Mesodermal cell (in vitro differentiated cells): ENCODE measurements around the gene ERO1B.
"Not testable (repeated sequence)": the region's sequence is repeated elsewhere in the genome, so short reads cannot be mapped to it uniquely, and the experiment has no call there.

Experiments used
- H3K27ac ChIP-seq: 2 replicates; pipeline ENCODE4 v1.7.0; 2013; ENCODE audit warnings: mild to moderate bottlenecking, low read depth, low read length, moderate library complexity; ENCODE audit not compliant: severe bottlenecking
- H3K36me3 ChIP-seq: 2 replicates; pipeline ENCODE4 v1.7.1; 2013; ENCODE audit warnings: mild to moderate bottlenecking, low read length, moderate library complexity; ENCODE audit not compliant: control insufficient read depth, insufficient read depth
- H3K4me1 ChIP-seq: one replicate; pipeline ENCODE4 v1.7.1; 2013; ENCODE audit warnings: mild to moderate bottlenecking, low read length; ENCODE audit not compliant: insufficient read depth, control insufficient read depth, poor library complexity, severe bottlenecking
- H3K4me3 ChIP-seq: 2 replicates; pipeline ENCODE4 v1.7.0; 2013; ENCODE audit warnings: low read length, control low read depth, mild to moderate bottlenecking; ENCODE audit not compliant: insufficient read depth, poor library complexity, severe bottlenecking; ENCODE audit errors: extremely low read depth
- H3K9me3 ChIP-seq: 2 replicates; pipeline ENCODE4 v1.7.1; 2013; ENCODE audit warnings: mild to moderate bottlenecking, low read length, moderate library complexity; ENCODE audit not compliant: control insufficient read depth
- WGBS, 2 experiments: methylation state at CpG; one replicate each; pipeline ENCODE4 v1.1.5; 2013; ENCODE audit warnings: missing lambda C conversion rate in 2 of 2; ENCODE audit not compliant: insufficient coverage in 2 of 2; 5-methylcytosine and 5-hydroxymethylcytosine counted together

Gene ERO1B

GRCh38 chr1:236200925-236201324 lies 80.8 kb downstream of the ERO1B start:
- Histone ChIP-seq H3K9me3 (peaks cover 21% of the 10 kb centered on the region), H3K27ac (no peak overlapping the region), H3K4me3 (no peak overlapping the region), H3K4me1 (no peaks in the 10 kb centered on the region), H3K36me3 (peaks cover 12% of the 10 kb centered on the region)

GRCh38 chr1:236193184-236193583 lies 88.6 kb downstream of the ERO1B start:
- Histone ChIP-seq H3K9me3 (peaks cover 2% of the 10 kb centered on the region), H3K4me3 (no peak overlapping the region), H3K4me1 (no peaks in the 10 kb centered on the region)

GRCh38 chr1:236188084-236188483 lies 93.7 kb downstream of the ERO1B start:
- not testable (repeated sequence) for H3K4me3 ChIP-seq, H3K4me1 ChIP-seq, H3K36me3 ChIP-seq, H3K27ac ChIP-seq, H3K9me3 ChIP-seq
- WGBS, 2 experiments = no CpG with 5 or more reads among the region's 1 CpG

More at GRCh38 chr1:236193184-236193583, 88.6 kb downstream of the ERO1B start:
- Histone ChIP-seq H3K36me3 (peaks cover under 1% of the 10 kb centered on the region), H3K27ac (no peak overlapping the region)
- WGBS, 2 experiments = no CpG with 5 or more reads among the region's 2 CpGs

- WGBS, 2 experiments = 100% methylated on average over 1 of the region's 2 CpGs
- H3K4me1 ChIP-seq = not testable (repeated sequence)
Measured at GRCh38 chr1:236186471-236186870, 95.3 kb downstream of the ERO1B start.

GRCh38 chr1:236185687-236186086 lies 96.1 kb downstream of the ERO1B start:
- WGBS, 2 experiments = no CpG with 5 or more reads among the region's 4 CpGs
- no peak overlapping the region for H3K4me3 ChIP-seq
- H3K9me3 ChIP-seq = no peaks in the 10 kb centered on the region

More at GRCh38 chr1:236186471-236186870, 95.3 kb downstream of the ERO1B start:
- H3K27ac ChIP-seq, H3K9me3 ChIP-seq, H3K36me3 ChIP-seq, H3K4me3 ChIP-seq: not testable (repeated sequence)

GRCh38 chr1:236181059-236181458 lies 100.7 kb downstream of the ERO1B start:
- H3K36me3 ChIP-seq = peaks cover 16% of the 10 kb centered on the region
- H3K4me3 ChIP-seq = no peak overlapping the region
- 100% methylated on average over 1 to 2 of the region's 3 CpGs for WGBS, 2 experiments
- no peak overlapping the region for H3K27ac ChIP-seq
- no peaks in the 10 kb centered on the region for H3K4me1 ChIP-seq
- no peaks in the 10 kb centered on the region for H3K9me3 ChIP-seq

More at GRCh38 chr1:236185687-236186086, 96.1 kb downstream of the ERO1B start:
- Histone ChIP-seq H3K27ac (no peak overlapping the region), H3K36me3 (peaks cover 12% of the 10 kb centered on the region), H3K4me1 (no peaks in the 10 kb centered on the region)

- Histone ChIP-seq H3K9me3 (no peaks in the 10 kb centered on the region), H3K4me1 (no peaks in the 10 kb centered on the region), H3K4me3 (no peak overlapping the region), H3K27ac (no peak overlapping the region), H3K36me3 (peaks cover 11% of the 10 kb centered on the region)
- 87 to 94% methylated on average over 6 of the region's 6 CpGs for WGBS, 2 experiments
Measured at GRCh38 chr1:236179634-236180033, 102.1 kb downstream of the ERO1B start.

- H3K36me3 ChIP-seq = peaks cover 8% of the 10 kb centered on the region
- no peak overlapping the region for H3K27ac ChIP-seq
- WGBS, 2 experiments = 87 to 93% methylated on average over 10 to 13 of the region's 18 CpGs
- H3K4me3 ChIP-seq = no peak overlapping the region
- no peaks in the 10 kb centered on the region for H3K4me1 ChIP-seq
- H3K9me3 ChIP-seq = no peaks in the 10 kb centered on the region
Measured at GRCh38 chr1:236176337-236177336, 105.1 kb downstream of the ERO1B start.

GRCh38 chr1:236175642-236176336 lies 106.0 kb downstream of the ERO1B start:
- Histone ChIP-seq H3K9me3 (no peaks in the 10 kb centered on the region), H3K27ac (no peak overlapping the region), H3K4me1 (no peaks in the 10 kb centered on the region), H3K4me3 (no peak overlapping the region), H3K36me3 (peaks cover 3% of the 10 kb centered on the region)
- WGBS, 2 experiments = 89 to 97% methylated on average over 9 of the region's 12 CpGs

GRCh38 chr1:236173174-236173767 lies 108.5 kb downstream of the ERO1B start:
- no peak overlapping the region for H3K4me3 ChIP-seq
- H3K36me3 ChIP-seq = peaks cover 2% of the 10 kb centered on the region
- WGBS, 2 experiments = 58 to 72% methylated on average over 4 of the region's 5 CpGs

More at GRCh38 chr1:236173174-236173767, 108.5 kb downstream of the ERO1B start:
- Histone ChIP-seq H3K27ac (no peak overlapping the region), H3K9me3 (no peaks in the 10 kb centered on the region), H3K4me1 (no peaks in the 10 kb centered on the region)
